ENCODE data around the gene MAD1L1. TPM values are rescaled to one million over a fixed set of nuclear protein-coding genes. Genes with fewer than 3 reads are reported as not detected.

Gene MAD1L1
- total and polyA plus RNA-seq, 2 of the 13 experiments (the other 11 are each of a cell fraction or from before 2014, with no cell fraction given): 17.4 to 64.7 TPM

DNA sequence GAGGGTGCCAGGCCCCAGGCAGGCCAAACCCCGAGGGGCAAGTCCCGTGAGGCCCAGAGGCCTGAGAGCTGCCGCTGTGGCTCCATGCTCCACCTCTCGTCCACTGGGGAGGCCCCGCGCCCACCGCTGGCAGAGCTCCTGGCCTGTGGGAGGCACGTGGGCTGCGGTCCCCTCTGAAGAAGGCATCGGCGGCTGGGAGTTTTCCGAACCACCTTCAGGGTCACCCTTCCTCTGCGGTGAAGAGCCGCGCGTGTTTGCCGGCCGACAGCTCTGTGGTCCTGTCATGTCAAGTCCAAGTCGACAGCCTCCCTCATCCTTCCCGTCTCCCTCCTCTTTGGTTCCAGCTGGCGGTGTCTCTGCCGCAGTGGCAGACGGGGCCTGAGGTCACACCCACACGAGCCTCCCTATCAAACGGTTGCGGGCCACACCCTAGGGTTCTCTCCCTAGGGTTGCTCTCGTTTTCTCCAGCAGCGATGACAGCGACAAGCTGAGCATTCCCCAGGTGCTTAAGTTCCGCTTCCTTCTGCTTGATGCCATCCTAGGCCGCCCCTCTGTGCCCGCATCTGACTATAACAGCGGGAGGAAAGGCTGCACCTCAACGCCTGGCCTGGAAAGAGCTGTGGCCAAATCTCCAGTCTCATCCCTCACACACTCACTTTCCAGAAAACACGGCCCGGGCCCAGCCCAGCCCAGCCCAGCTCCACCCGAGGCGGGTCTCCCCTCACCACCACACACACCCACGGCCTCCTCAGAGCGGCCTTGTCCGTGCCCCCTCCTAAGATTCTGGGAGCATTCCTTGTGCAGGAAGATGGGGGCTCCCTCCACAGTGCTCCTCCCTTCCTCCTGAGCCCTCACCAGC, 377.6 kb downstream of the MAD1L1 start:
- DNase-seq (ENCODE audit: low spot score): no peak

More for the DNA sequence above, 377.6 kb downstream of the MAD1L1 start:
- Histone ChIP-seq H3K4me2 (ENCODE audit: low read depth, low read length) (no peak overlapping the region), H3K36me3 (replicated peaks in 1 of 2; ENCODE audit: control insufficient read depth in 1 of 2, insufficient read depth in 2 of 2, low read length in 2 of 2) (no peaks in the 10 kb centered on the region), H3K9ac (ENCODE audit: insufficient read depth, low read depth, low read length) (no peak overlapping the region), H3K9me3 (ENCODE audit: low read length) (no peaks in the 10 kb centered on the region), H2AFZ (ENCODE audit: low read length) (no peak overlapping the region), H3K27ac (ENCODE audit: extremely low read length, insufficient read depth, low read length) (no peak overlapping the region), H3K4me1 (ENCODE audit: insufficient read depth, low read length) (no peaks in the 10 kb centered on the region), H3K79me2 (ENCODE audit: insufficient read depth, low read length) (no peaks in the 10 kb centered on the region), H3K4me3 (replicated peaks in 1 of 3; ENCODE audit: insufficient read depth in 1 of 3, low read depth in 2 of 3, low read length in 3 of 3) (no peak overlapping the region), H3K27me3 (ENCODE audit: control insufficient read depth in 1 of 2, insufficient read depth in 2 of 2, low read length in 2 of 2) (no peaks in the 10 kb centered on the region; a peak in 1 of 5 replicates), H4K20me1 (ENCODE audit: insufficient read depth, low read length) (no peaks in the 10 kb centered on the region)
- intact Hi-C loops (cut with micrococcal nuclease; ENCODE audit: unreplicated experiment): no loop called here
- no peak for TF ChIP-seq NR1H2 (CRISPR knock-in tag; IDR thresholded peaks at IDR 0.05; ENCODE audit: borderline replicate concordance, low read depth)
- no peak for TF ChIP-seq ERF (CRISPR knock-in tag; IDR thresholded peaks at IDR 0.05)
- no peak for TF ChIP-seq ZFP41 (CRISPR knock-in tag; IDR thresholded peaks at IDR 0.05; ENCODE audit: borderline replicate concordance)
- TF ChIP-seq, protein P1, sequence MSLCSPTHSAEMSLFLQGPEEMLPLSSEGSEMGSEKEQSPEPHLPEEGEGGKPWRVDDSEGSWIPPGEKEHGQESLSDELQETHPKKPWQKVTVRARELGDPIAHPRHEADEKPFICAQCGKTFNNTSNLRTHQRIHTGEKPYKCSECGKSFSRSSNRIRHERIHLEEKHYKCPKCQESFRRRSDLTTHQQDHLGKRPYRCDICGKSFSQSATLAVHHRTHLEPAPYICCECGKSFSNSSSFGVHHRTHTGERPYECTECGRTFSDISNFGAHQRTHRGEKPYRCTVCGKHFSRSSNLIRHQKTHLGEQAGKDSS (CRISPR knock-in tag; IDR thresholded peaks at IDR 0.05; ENCODE audit: borderline replicate concordance, low read depth): no peak
- TF ChIP-seq ZNF260 (CRISPR knock-in tag; IDR thresholded peaks at IDR 0.05; ENCODE audit: borderline replicate concordance, low read depth): no peak
- TF ChIP-seq SIN3A (IDR thresholded peaks at IDR 0.05; ENCODE audit: borderline replicate concordance, low read depth, low read length): no peak
- TF ChIP-seq ZNF431 (CRISPR knock-in tag; IDR thresholded peaks at IDR 0.05; ENCODE audit: borderline replicate concordance, low read depth): no peak
- TF ChIP-seq ZNF720 (CRISPR knock-in tag; IDR thresholded peaks at IDR 0.05): no peak
- no peak for TF ChIP-seq SSRP1 (CRISPR knock-in tag; IDR thresholded peaks at IDR 0.05)
- no TSS peak for BruUV-seq (replicated peaks)
- in situ Hi-C loops (cut with HindIII; ENCODE audit: extremely low pct_ligation_motif_present, low pct_unique_long_range_greater_than_20kb): no loop called here
- no peak for ATAC-seq
- CTCF ChIA-PET (ENCODE audit: low intra/inter-chr PET ratio, low total read pairs): no interaction called here
- no peak for FAIRE-seq
- POLR2A ChIA-PET: no interaction called here
- WGBS (ENCODE audit: low lambda C conversion rate): 97% methylated on average over 32 of the region's 41 CpGs

All from HepG2 (cell line).